Measurements from ENCODE around the gene PLA2G2F. TPM values are rescaled to one million over a fixed set of nuclear protein-coding genes. Genes with fewer than 3 reads are reported as not detected.

Gene PLA2G2F
- total and polyA plus RNA-seq, 7 donors = 0.03 TPM; not detected in 6

- no peak for DNase-seq
- H3K4me1 ChIP-seq = no peaks in the 10 kb centered on the region
- no peak for TF ChIP-seq CTCF (IDR thresholded peaks at IDR 0.05)
- H3K27ac ChIP-seq = no peak overlapping the region
- ATAC-seq = no peak
- H3K9me3 ChIP-seq = no peaks in the 10 kb centered on the region
- intact Hi-C loops (cut with DNase I) = no loop called here
- WGBS, 3 donors = 89 to 92% (median 90%) methylated on average over 6 to 7 of the region's 7 CpGs
- H3K36me3 ChIP-seq (ENCODE audit: insufficient read depth in 1 of 2, low read depth in 1 of 2) = no peaks in the 10 kb centered on the region
- no peak overlapping the region for H3K4me3 ChIP-seq
- peaks cover 0 to 13% (median 0%) of the 10 kb centered on the region in 3 donors for H3K27me3 ChIP-seq (ENCODE audit: insufficient read depth in 3 of 3, low read length in 2 of 3)
These were observed 2.3 kb downstream of the PLA2G2F start for GRCh38 chr1:20141466-20141865.

- H3K27ac ChIP-seq = no peak overlapping the region
- no peaks in the 10 kb centered on the region for H3K9me3 ChIP-seq
- peaks cover 0 to 19% (median 0%) of the 10 kb centered on the region in 3 donors for H3K27me3 ChIP-seq (ENCODE audit: insufficient read depth in 3 of 3, low read length in 2 of 3)
- intact Hi-C loops (cut with DNase I) = no loop called here
- DNase-seq (no peak), ATAC-seq (no peak)
- H3K4me1 ChIP-seq = no peaks in the 10 kb centered on the region
- 83 to 86% (median 86%) methylated on average over 13 of the region's 13 CpGs for WGBS, 3 donors
- no peak for TF ChIP-seq CTCF (IDR thresholded peaks at IDR 0.05)
- no peak overlapping the region for H3K4me3 ChIP-seq
- H3K36me3 ChIP-seq (ENCODE audit: insufficient read depth in 1 of 2, low read depth in 1 of 2) = no peaks in the 10 kb centered on the region
These were observed 3.0 kb downstream of the PLA2G2F start for GRCh38 chr1:20142001-20142710.

GRCh38 chr1:20143318-20143717, 4.2 kb downstream of the PLA2G2F start:
- ATAC-seq = no peak
- Histone ChIP-seq H3K27ac (no peak overlapping the region), H3K27me3 (ENCODE audit: insufficient read depth in 3 of 3, low read length in 2 of 3) (peaks cover 0 to 19% (median 0%) of the 10 kb centered on the region in 3 donors), H3K4me1 (no peaks in the 10 kb centered on the region), H3K9me3 (no peaks in the 10 kb centered on the region), H3K4me3 (no peak overlapping the region), H3K36me3 (ENCODE audit: insufficient read depth in 1 of 2, low read depth in 1 of 2) (no peaks in the 10 kb centered on the region)
- DNase-seq = no peak
- intact Hi-C loops (cut with DNase I) = no loop called here
- 89 to 94% (median 91%) methylated on average over 8 of the region's 8 CpGs for WGBS, 3 donors
- no peak for TF ChIP-seq CTCF (IDR thresholded peaks at IDR 0.05)

- Histone ChIP-seq H3K36me3 (ENCODE audit: insufficient read depth in 1 of 2, low read depth in 1 of 2) (no peaks in the 10 kb centered on the region), H3K27me3 (ENCODE audit: insufficient read depth in 3 of 3, low read length in 2 of 3) (peaks cover 0 to 19% (median 0%) of the 10 kb centered on the region in 3 donors), H3K4me1 (no peaks in the 10 kb centered on the region), H3K4me3 (no peak overlapping the region), H3K9me3 (no peaks in the 10 kb centered on the region), H3K27ac (no peak overlapping the region)
- 59 to 71% (median 66%) methylated on average over 13 of the region's 13 CpGs for WGBS, 3 donors
- intact Hi-C loops (cut with DNase I) = no loop called here
- no peak for TF ChIP-seq CTCF (IDR thresholded peaks at IDR 0.05)
- no peak for ATAC-seq
- DNase-seq = no peak
These were observed 4.8 kb downstream of the PLA2G2F start for GRCh38 chr1:20143734-20144565.

Measured in psoas muscle (tissue), 8 donors.